ENCODE measurements around the gene GSTA1.
"Not testable (repeated sequence)": the region's sequence is repeated elsewhere in the genome, so short reads cannot be mapped to it uniquely, and the experiment has no call there.

GRCh38 chr6:52761673-52762491 lies 41.7 kb downstream of the GSTA1 start:
- not testable (repeated sequence) for TF ChIP-seq EZH2 (IDR thresholded peaks at IDR 0.05; ENCODE audit: insufficient read depth, poor library complexity, severe bottlenecking); EZH2phosphoT487 (IDR thresholded peaks at IDR 0.05; ENCODE audit: insufficient read depth, low read depth)
